Nucleus accumbens (tissue), 56 donors: ENCODE results near the gene FLYWCH2.

Experiments used
- DNase-seq, 56 donors: peaks; one replicate each; lab custom pipeline; 2025; lab: John Stamatoyannopoulos, UW

FLYWCH2 gene

GRCh38 chr16:2882650-2883457, at the start of gene FLYWCH2:
Gene FLYWCH2 (plus strand): TSS chr16:2883215. CDS start chr16:2896450, 13,235 bp downstream.
- DNase-seq, result peak; percentile 82 to 99 (median 98)

- no peak for DNase-seq
These were observed 49.2 kb upstream of the FLYWCH2 start for GRCh38 chr16:2833776-2834175.

- DNase-seq, result no peak
These were observed 48.0 kb upstream of the FLYWCH2 start for GRCh38 chr16:2834968-2835367.

GRCh38 chr16:2835638-2836493, 47.1 kb upstream of the FLYWCH2 start:
- no peak for DNase-seq

- no peak for DNase-seq
These were observed 46.1 kb upstream of the FLYWCH2 start for GRCh38 chr16:2836646-2837508.

GRCh38 chr16:2838928-2839327, 44.1 kb upstream of the FLYWCH2 start:
- DNase-seq, result peak in 52 of 56 donors; percentile 9 to 81 (median 48)

- DNase-seq, result no peak
These were observed 43.2 kb upstream of the FLYWCH2 start for GRCh38 chr16:2839650-2840450.

- DNase-seq, result no peak
These were observed 42.1 kb upstream of the FLYWCH2 start for GRCh38 chr16:2840914-2841313.

- no peak for DNase-seq
These were observed 41.2 kb upstream of the FLYWCH2 start for GRCh38 chr16:2841606-2842339.

GRCh38 chr16:2842340-2843000, 40.5 kb upstream of the FLYWCH2 start:
- DNase-seq, result peak in 13 of 56 donors; percentile 3 to 46 (median 15)

GRCh38 chr16:2843526-2843925, 39.5 kb upstream of the FLYWCH2 start:
- DNase-seq, result no peak

- DNase-seq, result no peak
These were observed 37.9 kb upstream of the FLYWCH2 start for GRCh38 chr16:2845116-2845515.

- no peak for DNase-seq
These were observed 36.3 kb upstream of the FLYWCH2 start for GRCh38 chr16:2846511-2847310.

- no peak for DNase-seq
These were observed 33.9 kb upstream of the FLYWCH2 start for GRCh38 chr16:2848933-2849725.

- no peak for DNase-seq
These were observed 30.8 kb upstream of the FLYWCH2 start for GRCh38 chr16:2852003-2852730.
